Coronary artery (tissue), 2 donors: ENCODE measurements around the gene C5orf47.

Experiments used
- DNase-seq: peaks from one replicate; pipeline ENCODE4 v3.0.0-alpha.2; 2017; ENCODE audit warnings: low spot score
- H3K27ac ChIP-seq, 2 donors: fragments of 200-600 bp; sonication (generic); one replicate each; pipeline ENCODE4 v1.5.1; 2016 to 2019
- H3K4me3 ChIP-seq: fragments of 200-600 bp; sonication (generic); 2 replicates; pipeline ENCODE4 v1.5.1; 2016; ENCODE audit warnings: mild to moderate bottlenecking, moderate library complexity
- TF ChIP-seq, protein P1 (sequence below): fragments of 200-600 bp; sonication (generic); IDR thresholded peaks from one replicate; pipeline ENCODE4 v1.5.1; 2019; ENCODE audit warnings: antibody characterized with exemption

Gene C5orf47

DNA sequence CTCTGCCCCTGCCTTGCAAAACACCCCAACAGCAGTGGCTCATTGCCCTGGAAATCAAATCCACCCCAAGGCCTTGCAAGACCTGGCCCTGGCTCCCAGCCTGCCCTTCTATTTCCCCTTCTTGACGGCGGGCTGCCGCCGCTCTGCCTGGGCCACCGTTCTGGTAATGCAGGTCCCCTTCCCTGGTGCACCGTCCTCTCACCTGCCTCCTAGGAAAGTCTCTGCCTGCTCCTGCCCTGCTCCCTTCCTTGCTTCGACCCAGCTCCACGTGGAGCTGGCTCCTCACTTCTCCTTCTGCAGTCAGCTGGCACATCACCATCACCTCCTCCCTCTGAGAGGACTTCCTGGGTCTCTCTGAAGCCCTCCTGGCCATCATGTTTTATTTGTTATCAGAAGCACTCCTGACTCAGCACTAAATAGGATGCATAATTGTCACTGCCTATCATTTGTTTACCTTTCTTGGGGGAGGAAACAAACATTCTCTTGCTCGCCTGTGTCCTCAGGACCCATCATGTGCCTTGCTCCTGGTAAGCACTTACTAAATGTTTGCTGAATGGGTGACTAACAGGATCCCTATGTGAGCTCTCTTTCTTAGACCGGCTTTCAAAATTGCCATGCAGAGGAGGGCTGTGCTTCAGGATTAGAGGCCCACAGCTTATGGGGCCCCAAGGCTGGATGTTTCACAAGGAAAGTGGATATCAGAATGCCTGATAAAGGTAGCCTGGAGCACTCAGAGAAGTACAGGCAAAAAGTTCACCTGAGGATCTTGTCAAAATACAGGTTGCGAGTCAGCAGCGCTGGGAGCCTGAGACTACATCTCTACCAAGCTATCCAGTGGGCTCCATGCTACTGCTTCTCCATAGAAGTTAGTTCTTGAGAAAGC lies 19.6 kb upstream of the C5orf47 start:
- H3K27ac ChIP-seq, result no peak overlapping the region
- no peak for DNase-seq
- TF ChIP-seq, protein P1, sequence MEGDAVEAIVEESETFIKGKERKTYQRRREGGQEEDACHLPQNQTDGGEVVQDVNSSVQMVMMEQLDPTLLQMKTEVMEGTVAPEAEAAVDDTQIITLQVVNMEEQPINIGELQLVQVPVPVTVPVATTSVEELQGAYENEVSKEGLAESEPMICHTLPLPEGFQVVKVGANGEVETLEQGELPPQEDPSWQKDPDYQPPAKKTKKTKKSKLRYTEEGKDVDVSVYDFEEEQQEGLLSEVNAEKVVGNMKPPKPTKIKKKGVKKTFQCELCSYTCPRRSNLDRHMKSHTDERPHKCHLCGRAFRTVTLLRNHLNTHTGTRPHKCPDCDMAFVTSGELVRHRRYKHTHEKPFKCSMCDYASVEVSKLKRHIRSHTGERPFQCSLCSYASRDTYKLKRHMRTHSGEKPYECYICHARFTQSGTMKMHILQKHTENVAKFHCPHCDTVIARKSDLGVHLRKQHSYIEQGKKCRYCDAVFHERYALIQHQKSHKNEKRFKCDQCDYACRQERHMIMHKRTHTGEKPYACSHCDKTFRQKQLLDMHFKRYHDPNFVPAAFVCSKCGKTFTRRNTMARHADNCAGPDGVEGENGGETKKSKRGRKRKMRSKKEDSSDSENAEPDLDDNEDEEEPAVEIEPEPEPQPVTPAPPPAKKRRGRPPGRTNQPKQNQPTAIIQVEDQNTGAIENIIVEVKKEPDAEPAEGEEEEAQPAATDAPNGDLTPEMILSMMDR, result no peak

DNA sequence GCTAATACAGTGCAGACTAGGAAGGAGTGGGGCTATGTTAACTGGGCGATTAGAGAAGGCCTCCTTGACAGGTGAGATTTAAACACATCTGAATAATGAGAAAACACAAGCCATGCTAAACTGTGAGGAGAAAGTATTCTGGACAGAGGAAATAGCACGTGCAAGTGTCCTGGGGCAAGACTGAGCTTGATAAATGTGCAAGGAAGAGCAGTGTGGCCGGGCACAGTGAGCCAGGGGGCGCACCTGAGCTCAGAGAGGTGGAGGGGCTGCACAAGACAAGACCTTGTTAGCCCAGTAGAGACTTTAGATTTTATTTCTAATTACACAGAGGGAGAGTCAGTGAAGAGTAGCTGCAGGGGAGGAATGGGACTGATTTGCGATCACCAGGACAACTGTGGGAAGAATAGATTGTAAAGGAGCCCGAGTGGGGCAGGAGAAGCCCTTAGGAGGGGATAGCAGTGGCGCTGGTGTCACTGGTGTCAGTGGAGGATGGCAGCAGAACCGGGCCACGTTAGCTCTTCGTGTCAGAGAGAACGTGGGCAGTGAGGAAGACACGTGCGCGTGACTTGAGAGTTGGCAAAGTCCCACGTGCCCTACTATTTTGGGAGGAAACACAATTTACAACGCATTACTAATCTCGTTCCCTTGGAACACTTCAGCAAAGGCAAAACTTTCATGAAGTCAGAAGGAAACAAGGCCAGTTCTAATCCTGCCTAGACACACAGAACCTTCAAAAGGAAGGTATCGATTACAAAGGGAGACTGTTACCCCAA lies 17.9 kb upstream of the C5orf47 start:
- Histone ChIP-seq H3K27ac (no peak overlapping the region), H3K4me3 (no peak overlapping the region)
- TF ChIP-seq, protein P1, result no peak
- no peak for DNase-seq

More for the DNA sequence above, 19.6 kb upstream of the C5orf47 start:
- H3K4me3 ChIP-seq, result no peak overlapping the region

DNA sequence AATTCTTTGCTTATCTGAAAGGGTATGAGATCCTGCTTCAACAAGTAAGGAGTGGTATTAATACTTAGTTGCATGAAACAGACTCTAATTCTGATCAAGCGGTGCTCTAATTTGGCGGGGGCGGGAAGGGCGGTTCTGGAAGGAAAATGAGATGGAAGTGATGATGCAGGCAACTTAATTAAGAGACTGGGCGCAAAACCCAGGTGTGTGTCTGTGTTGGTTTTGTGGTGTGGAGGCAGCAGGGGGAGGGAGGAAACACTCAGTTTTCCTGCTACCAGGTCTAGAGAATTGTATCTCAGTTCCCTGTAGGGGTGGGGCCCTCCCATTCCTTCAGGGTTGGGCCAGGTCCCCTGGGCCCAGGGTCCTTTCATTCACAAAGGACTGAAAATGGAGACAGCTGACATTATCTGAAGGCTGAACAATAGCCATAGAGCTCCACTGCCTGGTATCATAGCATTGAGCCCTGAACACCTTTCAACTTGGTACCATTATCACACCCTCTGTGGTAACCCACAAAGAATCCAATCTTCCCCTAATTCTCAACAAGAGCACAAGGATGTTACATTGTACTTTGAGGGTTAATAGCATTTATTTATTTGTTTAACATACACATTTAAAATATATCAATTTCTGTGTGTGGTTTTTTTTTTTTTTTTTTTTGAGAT lies 17.2 kb upstream of the C5orf47 start:
- TF ChIP-seq, protein P1, result no peak
- H3K4me3 ChIP-seq, result no peak overlapping the region
- DNase-seq, result no peak
- H3K27ac ChIP-seq, result no peak overlapping the region

DNA sequence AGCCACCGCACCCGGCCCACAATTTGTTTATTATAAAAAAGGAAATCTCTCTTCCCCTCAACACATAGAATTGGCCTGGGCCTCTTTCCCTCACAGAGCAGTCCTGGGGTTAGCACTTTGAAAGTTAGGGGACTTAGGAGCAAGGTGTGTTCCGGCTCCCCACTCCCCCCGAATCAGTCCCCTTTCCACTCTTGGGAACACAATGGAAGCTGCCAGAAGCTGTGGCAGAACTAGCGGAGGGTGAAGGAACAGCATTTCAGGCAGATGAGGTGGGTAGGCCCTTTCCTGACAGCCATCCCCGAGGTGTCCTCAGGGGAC lies 16.4 kb upstream of the C5orf47 start:
- no peak for DNase-seq
- Histone ChIP-seq H3K27ac (no peak overlapping the region), H3K4me3 (peak overlapping the region; percentile 65)
- TF ChIP-seq, protein P1, result no peak

DNA sequence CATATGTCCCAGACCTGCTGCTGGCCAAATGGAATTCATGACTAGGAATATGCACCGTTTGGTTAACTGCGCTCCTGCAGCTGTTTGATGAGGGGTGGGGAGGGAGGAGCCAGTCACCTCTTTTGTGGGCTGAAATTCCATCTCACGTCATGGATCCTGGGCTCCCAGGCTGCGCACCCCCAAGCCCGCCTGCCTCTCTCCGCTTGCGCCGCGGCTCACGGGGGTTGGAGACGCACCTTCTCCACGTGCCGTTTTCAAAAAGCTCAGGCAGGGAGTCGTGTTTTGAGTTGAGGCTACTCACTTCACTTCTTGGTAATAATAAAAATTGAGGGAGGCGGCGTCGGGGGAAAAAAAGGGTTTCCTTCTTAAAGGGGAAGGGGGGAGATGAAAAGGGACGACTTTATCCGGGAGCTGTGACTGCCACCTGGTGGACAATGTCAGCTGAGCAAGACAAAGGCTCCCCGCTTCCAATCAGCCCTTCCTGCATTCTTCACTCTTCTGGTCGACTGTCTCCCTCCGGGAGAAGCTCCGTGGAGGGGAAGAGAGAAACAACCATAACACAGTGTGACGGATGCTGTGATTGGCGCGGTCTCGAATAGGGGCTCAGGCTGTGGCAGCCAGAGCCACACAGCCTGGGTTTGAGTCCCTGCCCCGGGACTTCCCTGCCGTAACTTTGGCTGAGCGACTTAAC lies 15.9 kb upstream of the C5orf47 start:
- peak overlapping the region; percentile 65 for H3K4me3 ChIP-seq
- peak; percentile 86 for DNase-seq
- TF ChIP-seq, protein P1, result peak; percentile 77
- H3K27ac ChIP-seq, result no peak overlapping the region

DNA sequence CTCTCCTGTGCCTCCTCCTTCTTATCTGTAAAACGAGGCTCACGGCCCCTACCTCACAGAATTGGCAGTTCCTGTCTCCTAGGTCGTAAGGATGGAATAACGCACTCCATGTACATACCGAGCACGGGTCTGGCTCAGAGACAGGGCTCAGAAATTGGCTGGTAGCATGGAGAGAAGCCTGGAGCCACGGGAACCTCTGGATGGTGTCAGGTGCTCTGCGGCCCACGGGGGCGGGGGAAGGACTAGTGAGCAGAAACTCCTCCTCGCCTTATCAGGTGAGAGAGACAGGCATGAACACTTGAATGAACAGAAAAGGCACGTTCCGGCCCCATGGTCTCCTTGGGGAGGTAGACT lies 15.4 kb upstream of the C5orf47 start:
- DNase-seq, result no peak
- TF ChIP-seq, protein P1, result no peak
- Histone ChIP-seq H3K27ac (no peak overlapping the region), H3K4me3 (peak overlapping the region; percentile 65)
